ENCODE measurements around the gene ASCC1.

DNA sequence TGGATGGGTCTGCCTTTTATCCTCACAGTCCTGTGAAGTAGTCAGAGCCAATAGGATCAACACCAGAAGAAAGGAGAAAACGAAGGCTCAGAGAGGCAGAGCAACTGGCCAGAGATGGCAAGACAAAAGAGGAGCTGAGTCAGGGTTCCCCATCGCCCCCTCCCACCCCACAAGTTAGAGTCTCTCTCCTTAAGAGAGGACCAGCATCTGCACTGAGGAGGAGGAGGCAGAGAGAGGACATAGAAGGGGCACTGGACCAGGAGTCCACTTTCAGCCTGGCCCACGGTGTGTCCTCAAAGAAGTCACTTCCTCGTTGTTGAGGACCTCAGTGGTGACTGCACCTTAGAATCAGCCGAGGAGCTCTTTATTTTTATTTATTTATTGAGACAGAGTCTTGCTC, 139.3 kb downstream of the ASCC1 start:
- TF ChIP-seq, protein P1, sequence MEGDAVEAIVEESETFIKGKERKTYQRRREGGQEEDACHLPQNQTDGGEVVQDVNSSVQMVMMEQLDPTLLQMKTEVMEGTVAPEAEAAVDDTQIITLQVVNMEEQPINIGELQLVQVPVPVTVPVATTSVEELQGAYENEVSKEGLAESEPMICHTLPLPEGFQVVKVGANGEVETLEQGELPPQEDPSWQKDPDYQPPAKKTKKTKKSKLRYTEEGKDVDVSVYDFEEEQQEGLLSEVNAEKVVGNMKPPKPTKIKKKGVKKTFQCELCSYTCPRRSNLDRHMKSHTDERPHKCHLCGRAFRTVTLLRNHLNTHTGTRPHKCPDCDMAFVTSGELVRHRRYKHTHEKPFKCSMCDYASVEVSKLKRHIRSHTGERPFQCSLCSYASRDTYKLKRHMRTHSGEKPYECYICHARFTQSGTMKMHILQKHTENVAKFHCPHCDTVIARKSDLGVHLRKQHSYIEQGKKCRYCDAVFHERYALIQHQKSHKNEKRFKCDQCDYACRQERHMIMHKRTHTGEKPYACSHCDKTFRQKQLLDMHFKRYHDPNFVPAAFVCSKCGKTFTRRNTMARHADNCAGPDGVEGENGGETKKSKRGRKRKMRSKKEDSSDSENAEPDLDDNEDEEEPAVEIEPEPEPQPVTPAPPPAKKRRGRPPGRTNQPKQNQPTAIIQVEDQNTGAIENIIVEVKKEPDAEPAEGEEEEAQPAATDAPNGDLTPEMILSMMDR (IDR thresholded peaks at IDR 0.05; ENCODE audit: extremely low read depth in 1 of 2, insufficient read depth in 1 of 2, low read depth in 1 of 2, low read length in 2 of 2) = no peak
- TF ChIP-seq POLR2A (IDR thresholded peaks at IDR 0.05; ENCODE audit: low read depth, low read length) (no peak), MYC (IDR thresholded peaks at IDR 0.05; ENCODE audit: low read depth, low read length) (no peak), JUN (IDR thresholded peaks at IDR 0.05; ENCODE audit: borderline replicate concordance, insufficient read depth, insufficient read length, low read depth) (no peak), EZH2 (IDR thresholded peaks at IDR 0.05; ENCODE audit: borderline replicate concordance, low read depth, low read length, severe bottlenecking) (no peak)
